Parathyroid adenoma (tissue), 2 donors: ENCODE data around the gene TMEM120A.

ENCODE experiments used
- H2AFZ ChIP-seq: fragments of 300-600 bp; sonication (generic); one replicate; pipeline ENCODE4 v1.7.0; 2017; ENCODE audit warnings: antibody characterized with exemption, mild to moderate bottlenecking
- H3K27ac ChIP-seq: fragments of 300-600 bp; sonication (generic); one replicate; pipeline ENCODE4 v1.7.0; 2017
- H3K27me3 ChIP-seq: fragments of 300-600 bp; sonication (generic); one replicate; pipeline ENCODE4 v1.7.0; 2017; ENCODE audit warnings: low read length; ENCODE audit not compliant: control insufficient read depth, insufficient read depth
- H3K36me3 ChIP-seq: fragments of 300-600 bp; sonication (generic); one replicate; pipeline ENCODE4 v1.7.0; 2017; ENCODE audit warnings: low read length; ENCODE audit not compliant: control insufficient read depth, insufficient read depth
- H3K4me1 ChIP-seq: fragments of 300-600 bp; sonication (generic); one replicate; pipeline ENCODE4 v1.7.0; 2017; ENCODE audit warnings: control low read depth
- H3K4me2 ChIP-seq: fragments of 300-600 bp; sonication (generic); one replicate; pipeline ENCODE4 v1.7.0; 2017; ENCODE audit warnings: low read length
- H3K4me3 ChIP-seq: fragments of 300-600 bp; sonication (generic); one replicate; pipeline ENCODE4 v1.7.0; 2017; ENCODE audit warnings: low read depth, low read length
- H3K79me2 ChIP-seq: fragments of 300-600 bp; sonication (generic); one replicate; pipeline ENCODE4 v1.7.0; 2017; ENCODE audit warnings: control low read depth
- H3K9ac ChIP-seq: fragments of 300-600 bp; sonication (generic); one replicate; pipeline ENCODE4 v1.7.0; 2017; ENCODE audit warnings: mild to moderate bottlenecking
- H3K9me3 ChIP-seq: fragments of 300-600 bp; sonication (generic); one replicate; pipeline ENCODE4 v1.7.0; 2017; ENCODE audit warnings: low read length; ENCODE audit not compliant: control insufficient read depth
- CTCF ChIP-seq: fragments of 300-600 bp; sonication (generic); IDR thresholded peaks from one replicate; pipeline ENCODE4 v1.7.0; 2017; ENCODE audit warnings: antibody characterized with exemption, mild to moderate bottlenecking
- donor health status: primary hyperparathyroidism.

Gene TMEM120A

DNA sequence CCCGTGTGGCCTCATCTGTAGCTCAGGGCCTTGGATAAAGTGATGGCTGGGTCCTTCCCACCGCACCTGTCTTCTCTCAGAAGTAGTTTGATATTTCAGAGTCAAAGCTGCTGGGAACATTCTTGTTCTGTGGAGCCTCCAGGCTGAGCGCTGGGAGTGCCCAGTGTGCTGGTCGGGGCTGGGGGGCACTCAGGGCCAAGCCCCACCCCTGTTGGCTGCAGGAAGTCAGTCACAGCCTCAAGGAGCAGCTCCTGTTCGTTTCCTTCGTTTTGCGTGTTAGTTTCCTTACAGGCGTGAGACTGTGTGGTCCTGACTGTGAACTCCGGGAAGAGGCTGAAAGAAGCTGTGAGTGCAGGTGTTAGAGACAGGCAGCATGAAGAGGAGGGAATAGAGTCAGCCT is 46.2 kb downstream of the TMEM120A start:
- Histone ChIP-seq H3K27ac (no peak overlapping the region), H3K4me1 (peaks cover 12% of the 10 kb centered on the region)

DNA sequence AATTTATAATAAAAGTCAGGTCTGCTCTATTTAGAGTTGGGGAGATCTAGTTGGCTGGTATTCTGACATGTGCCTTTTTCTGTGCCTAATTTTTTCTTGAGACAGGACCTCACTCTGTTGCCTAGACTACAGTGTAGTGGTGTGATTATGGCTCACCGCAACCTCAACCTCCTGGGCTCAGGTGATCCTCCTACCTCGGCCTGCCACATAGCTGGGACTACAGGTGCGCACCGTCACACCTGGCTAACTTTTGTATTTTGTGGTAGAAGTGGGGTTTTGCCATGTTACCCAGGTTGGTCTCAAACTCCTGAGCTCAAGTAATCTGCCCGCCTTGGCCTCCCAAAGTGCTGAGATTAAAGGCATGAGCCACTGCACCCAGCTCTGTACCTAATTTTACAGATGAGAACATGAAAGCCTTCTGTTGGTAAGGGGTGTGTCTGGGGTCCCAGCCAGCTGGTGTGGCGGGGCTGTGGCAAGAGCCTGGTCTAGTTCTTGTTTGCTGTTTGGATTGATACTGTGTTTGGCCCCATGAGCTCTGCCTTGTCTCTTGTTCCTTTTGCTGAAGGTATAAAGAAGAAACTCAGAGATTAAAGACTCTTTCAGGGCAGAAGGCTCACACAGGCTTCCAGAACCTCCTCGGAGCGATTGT is 48.1 kb downstream of the TMEM120A start:
- Histone ChIP-seq H3K4me2 (no peak overlapping the region), H2AFZ (no peak overlapping the region), H3K36me3 (no peaks in the 10 kb centered on the region), H3K27ac (no peak overlapping the region), H3K79me2 (peaks cover 73% of the 10 kb centered on the region), H3K4me3 (no peak overlapping the region), H3K4me1 (peaks cover 12% of the 10 kb centered on the region), H3K9ac (no peak overlapping the region), H3K27me3 (no peaks in the 10 kb centered on the region), H3K9me3 (no peaks in the 10 kb centered on the region)
- TF ChIP-seq CTCF, result no peak

More for the DNA sequence above, 46.2 kb downstream of the TMEM120A start:
- Histone ChIP-seq H3K9me3 (no peaks in the 10 kb centered on the region), H3K27me3 (no peaks in the 10 kb centered on the region), H3K4me2 (no peak overlapping the region), H3K4me3 (no peak overlapping the region), H3K9ac (no peak overlapping the region), H3K79me2 (peaks cover 63% of the 10 kb centered on the region), H3K36me3 (no peaks in the 10 kb centered on the region), H2AFZ (no peak overlapping the region)
- no peak for TF ChIP-seq CTCF

DNA sequence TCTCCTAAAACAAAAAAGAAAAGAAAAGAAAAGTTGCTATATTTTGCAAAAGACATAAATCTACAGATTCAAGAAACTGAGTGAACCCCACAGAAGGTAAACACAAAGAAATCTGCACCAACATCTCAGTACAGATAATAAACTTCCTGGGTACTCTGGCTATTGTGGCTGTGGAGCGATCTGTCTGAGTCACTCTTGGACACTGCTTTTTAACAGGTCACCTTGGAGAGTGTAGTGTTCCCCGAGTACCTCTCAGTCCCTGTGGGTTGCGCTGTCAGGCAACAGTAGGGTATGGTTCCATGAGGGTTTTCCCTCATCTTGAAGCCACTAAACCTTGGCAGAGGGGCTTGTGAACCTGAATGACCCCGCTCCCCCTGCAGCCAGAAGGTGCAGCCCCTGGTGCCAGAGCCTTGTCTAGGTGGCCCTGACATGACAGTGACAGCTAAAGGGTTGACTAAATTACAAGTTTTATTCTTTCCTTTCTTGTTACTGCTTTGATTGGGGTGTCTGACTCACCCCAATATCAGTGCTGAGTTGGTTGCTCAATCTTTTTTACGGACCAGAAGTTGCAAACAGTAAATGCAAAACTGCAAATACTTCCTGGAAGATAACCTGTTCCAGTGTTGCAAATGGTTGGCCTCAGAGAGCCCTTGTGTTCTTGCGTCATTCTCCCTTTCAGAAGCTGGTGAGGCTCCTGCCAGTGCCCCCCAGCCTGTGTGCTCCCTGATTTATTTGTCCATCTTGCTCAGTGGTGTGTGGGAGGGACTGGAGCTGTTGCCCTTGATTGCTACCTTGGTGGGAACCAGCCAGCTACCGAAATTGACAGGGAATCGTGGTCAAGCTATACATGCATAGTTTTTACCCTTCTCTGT is 48.9 kb downstream of the TMEM120A start:
- Histone ChIP-seq H3K36me3 (no peaks in the 10 kb centered on the region), H3K9me3 (no peaks in the 10 kb centered on the region), H3K4me1 (peaks cover 12% of the 10 kb centered on the region), H3K27ac (no peak overlapping the region), H3K9ac (no peak overlapping the region), H3K4me2 (peak overlapping the region; percentile 4), H3K27me3 (no peaks in the 10 kb centered on the region), H3K4me3 (no peak overlapping the region), H2AFZ (no peak overlapping the region), H3K79me2 (peaks cover 81% of the 10 kb centered on the region)
- no peak for TF ChIP-seq CTCF

DNA sequence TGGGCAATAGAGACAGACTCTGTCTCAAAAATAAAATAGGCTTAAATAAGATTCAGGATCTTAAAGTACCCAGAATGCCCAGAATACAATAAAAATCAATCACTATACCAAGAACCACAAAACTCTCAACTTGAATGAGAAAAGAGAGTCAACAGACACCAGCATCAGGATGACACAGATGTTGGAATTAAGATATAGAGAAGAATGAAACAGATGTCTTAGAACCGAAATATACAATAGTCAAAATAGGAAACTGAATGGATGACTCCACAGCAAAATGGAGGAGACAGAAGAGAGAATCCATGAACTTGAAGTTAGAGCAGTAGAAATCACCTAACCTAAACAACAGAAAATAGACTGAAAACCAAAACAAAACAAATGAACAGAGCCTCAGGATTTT is 49.9 kb downstream of the TMEM120A start:
- H3K27me3 ChIP-seq, result no peaks in the 10 kb centered on the region
- no peak for TF ChIP-seq CTCF
- H3K9ac ChIP-seq, result no peak overlapping the region
- H3K4me1 ChIP-seq, result peaks cover 12% of the 10 kb centered on the region
- H3K27ac ChIP-seq, result no peak overlapping the region
- no peak overlapping the region for H3K4me3 ChIP-seq
- peaks cover 83% of the 10 kb centered on the region for H3K79me2 ChIP-seq
- no peaks in the 10 kb centered on the region for H3K36me3 ChIP-seq
- no peak overlapping the region for H2AFZ ChIP-seq
- no peaks in the 10 kb centered on the region for H3K9me3 ChIP-seq
- no peak overlapping the region for H3K4me2 ChIP-seq
